Endothelial cell of umbilical vein (primary cell): ENCODE measurements around the gene RFXANK. TPM values are rescaled to one million over a fixed set of nuclear protein-coding genes. Genes with fewer than 3 reads are reported as not detected.

ENCODE experiments used
- BruUV-seq: library from RNA; stranded (reverse); fragments of 400-500 nt; replicated peaks from 2 replicates; lab custom pipeline; 2021; lab: Mats Ljungman, UMichigan
- CTCF ChIA-PET: fragments of 300-600, 350-600 bp; sonication (Branson Sonifier 250); formaldehyde crosslinking; loops from one replicate; lab custom pipeline; 2021; ENCODE audit warnings: antibody characterized with exemption, inconsistent platforms; lab: Charles Lee
- POLR2A ChIA-PET: fragments of 300-600, 350-600 bp; sonication (Branson Sonifier 250); formaldehyde crosslinking; loops from one replicate; lab custom pipeline; 2021; ENCODE audit warnings: antibody characterized with exemption, inconsistent platforms; lab: Charles Lee
- DNase-seq: peaks from one replicate; pipeline ENCODE4 v3.0.0-alpha.2; 2011; ENCODE audit warnings: low read depth, low spot score
- FAIRE-seq: peaks from 2 replicates; lab custom pipeline; 2011; peaks lifted over from hg19 to GRCh38; lab: Jason Lieb, UNC
- H2AFZ ChIP-seq: 2 replicates; pipeline ENCODE4 v1.6.0; 2012; ENCODE audit warnings: low read depth, low read length, control low read depth, inconsistent platforms
- H3K27ac ChIP-seq: 2 replicates; pipeline ENCODE4 v1.5.1; 2011; ENCODE audit warnings: low read depth, mild to moderate bottlenecking, control low read depth, low read length, moderate library complexity; ENCODE audit not compliant: insufficient read depth
- H3K27me3 ChIP-seq, 2 experiments: 2 replicates each; pipeline versions ENCODE4 v1.6.0 to v1.6.1; 2011; ENCODE audit warnings: low read length in 2 of 2, mixed read lengths in 1 of 2; ENCODE audit not compliant: control insufficient read depth in 2 of 2, insufficient read depth in 2 of 2
- H3K36me3 ChIP-seq, 2 experiments: 2 replicates in 1 of 2; 3 replicates in 1 of 2; pipeline ENCODE4 v1.5.1; 2011; ENCODE audit warnings: low read length in 2 of 2, mild to moderate bottlenecking in 1 of 2, moderate library complexity in 1 of 2; ENCODE audit not compliant: control insufficient read depth in 2 of 2, insufficient read depth in 2 of 2; ENCODE audit errors: extremely low read depth in 1 of 2
- H3K4me1 ChIP-seq: 3 replicates; pipeline ENCODE4 v1.5.1; 2011; ENCODE audit warnings: mild to moderate bottlenecking, low read length; ENCODE audit not compliant: control insufficient read depth, insufficient read depth; ENCODE audit errors: extremely low read depth
- H3K4me2 ChIP-seq: 2 replicates; pipeline ENCODE4 v1.6.1; 2011; ENCODE audit warnings: low read length, control low read depth, mixed read lengths; ENCODE audit not compliant: insufficient read depth
- H3K4me3 ChIP-seq, 3 experiments: fragments of 200-600 bp in 1 of 3; sonication (generic), shearing (Covaris generic) in 1 of 3; replicated peaks in 1 of 3; 2 replicates each; pipeline ENCODE4 v1.5.1; 2011 to 2016; ENCODE audit warnings: control low read depth in 3 of 3, low read length in 3 of 3, mild to moderate bottlenecking in 2 of 3, inconsistent platforms in 1 of 3, low read depth in 1 of 3, moderate library complexity in 1 of 3; ENCODE audit not compliant: insufficient read depth in 1 of 3
- H3K79me2 ChIP-seq: 2 replicates; pipeline ENCODE4 v1.6.0; 2012; ENCODE audit warnings: low read length, inconsistent platforms; ENCODE audit not compliant: control insufficient read depth, insufficient read depth
- H3K9ac ChIP-seq: replicated peaks from 2 replicates; pipeline ENCODE3; 2011; ENCODE audit warnings: low read length, control low read depth; ENCODE audit not compliant: insufficient read depth; ENCODE audit errors: extremely low read depth
- H3K9me1 ChIP-seq: replicated peaks from 3 replicates; pipeline ENCODE4 v1.6.0; 2011; ENCODE audit warnings: mild to moderate bottlenecking, low read length; ENCODE audit not compliant: control insufficient read depth, insufficient read depth; ENCODE audit errors: extremely low read depth
- H3K9me3 ChIP-seq: replicated peaks from 2 replicates; pipeline ENCODE4 v1.5.1; 2012; ENCODE audit warnings: low read length, inconsistent platforms; ENCODE audit not compliant: control insufficient read depth, insufficient read depth
- H4K20me1 ChIP-seq: replicated peaks from 2 replicates; pipeline ENCODE3; 2011; ENCODE audit warnings: mild to moderate bottlenecking, low read length; ENCODE audit not compliant: control insufficient read depth, insufficient read depth; ENCODE audit errors: extremely low read depth
- EZH2 ChIP-seq: IDR thresholded peaks from 2 replicates; pipeline ENCODE4 v1.6.1; 2012; ENCODE audit warnings: borderline replicate concordance, low read depth, mild to moderate bottlenecking, moderate library complexity, low read length, inconsistent platforms; ENCODE audit not compliant: severe bottlenecking
- FOS ChIP-seq: IDR thresholded peaks from 2 replicates; pipeline ENCODE4 v1.6.1; 2011; ENCODE audit warnings: mild to moderate bottlenecking, low read length, moderate library complexity, borderline replicate concordance; ENCODE audit not compliant: insufficient read depth
- GATA2 ChIP-seq: IDR thresholded peaks from 2 replicates; pipeline ENCODE4 v1.7.0; 2011; ENCODE audit warnings: low read depth, mild to moderate bottlenecking, moderate library complexity, mixed read lengths, low read length; ENCODE audit not compliant: insufficient read length, insufficient read depth
- JUN ChIP-seq: IDR thresholded peaks from 2 replicates; pipeline ENCODE4 v1.6.1; 2011; ENCODE audit warnings: borderline replicate concordance, low read depth; ENCODE audit not compliant: insufficient read length, insufficient read depth
- MYC ChIP-seq: IDR thresholded peaks from one replicate; pipeline ENCODE4 v1.6.1; 2011; ENCODE audit warnings: mild to moderate bottlenecking, low read depth, low read length
- POLR2A ChIP-seq: IDR thresholded peaks from 2 replicates; pipeline ENCODE4 v1.6.1; 2012; ENCODE audit warnings: low read depth, mild to moderate bottlenecking, control low read depth, low read length
- POLR2AphosphoS5 ChIP-seq: IDR thresholded peaks from 2 replicates; pipeline ENCODE4 v1.6.1; 2012; ENCODE audit warnings: low read depth, mild to moderate bottlenecking, control low read depth, low read length, moderate library complexity; ENCODE audit not compliant: insufficient read depth
- dilution Hi-C: fragments of 300-500 bp; cut with MboI; formaldehyde crosslinking; loops from one replicate; pipeline ENCODE4 v1.15.0; 2019; ENCODE audit warnings: low sequenced_read_pairs; ENCODE audit not compliant: extremely low pct_ligation_motif_present
- intact Hi-C: fragments of 100-400 bp; cut with micrococcal nuclease; formaldehyde crosslinking; loops from one replicate; pipeline ENCODE4 v1.10.0; 2022
- polyA plus RNA-seq, 4 experiments: library from polyadenylated mRNA; depleted of rRNA in 3 of 4; stranded (reverse) in 3 of 4; unstranded in 1 of 4; fragments of >200 nt; gene quantifications; 2 replicates each; pipeline versions ENCODE4 v1.2.1 to v1.2.3, GENCODE V29; 2011 to 2012; ENCODE audit warnings: missing spikeins in 1 of 4
- total RNA-seq: library from RNA; stranded (reverse); gene quantifications from 2 replicates; pipeline ENCODE4 v1.2.3, GENCODE V29; 2021
- TF ChIP-seq, protein P1 (sequence below): IDR thresholded peaks from 2 replicates; pipeline ENCODE4 v1.6.1; 2011; ENCODE audit not compliant: insufficient read depth, insufficient read length
- TF ChIP-seq, protein P2 (sequence below), 2 donors: IDR thresholded peaks; 1 replicate in 1 of 2; 2 replicates in 1 of 2; pipeline ENCODE4 v1.5.1; 2011; ENCODE audit warnings: low read length in 2 of 2, mild to moderate bottlenecking in 2 of 2, moderate library complexity in 2 of 2, control low read depth in 1 of 2, inconsistent platforms in 1 of 2, low read depth in 1 of 2; ENCODE audit not compliant: insufficient read depth in 1 of 2; ENCODE audit errors: extremely low read depth in 1 of 2

RFXANK gene
- total and polyA plus RNA-seq, 2 donors (not counting 3 experiments of a cell fraction or from before 2014, with no cell fraction given), result 105 to 124 TPM

DNA sequence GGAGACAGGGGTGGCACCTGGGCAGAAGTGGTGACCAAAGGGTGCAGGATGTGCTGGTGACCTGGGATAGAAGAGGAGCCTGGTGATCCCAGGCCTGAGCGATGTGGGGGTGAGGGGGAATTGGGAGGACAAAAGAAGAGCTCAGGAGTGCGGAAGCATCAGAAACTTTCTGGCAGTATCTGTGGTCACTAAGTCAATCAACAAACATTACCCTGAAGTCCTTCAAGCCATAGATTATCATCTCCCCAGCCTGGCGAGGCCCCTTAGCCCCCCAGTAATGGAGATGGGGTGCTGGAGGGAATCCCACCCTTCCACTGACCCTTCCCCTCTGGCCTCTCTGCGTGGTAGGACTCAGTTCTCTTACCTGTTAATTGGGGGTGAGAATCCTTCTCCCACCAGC, 32.5 kb upstream of the RFXANK start:
- no peaks in the 10 kb centered on the region for H3K27me3 ChIP-seq
- DNase-seq, result no peak
- H4K20me1 ChIP-seq, result no peaks in the 10 kb centered on the region
- no peaks in the 10 kb centered on the region for H3K9me3 ChIP-seq
- TF ChIP-seq, protein P1, sequence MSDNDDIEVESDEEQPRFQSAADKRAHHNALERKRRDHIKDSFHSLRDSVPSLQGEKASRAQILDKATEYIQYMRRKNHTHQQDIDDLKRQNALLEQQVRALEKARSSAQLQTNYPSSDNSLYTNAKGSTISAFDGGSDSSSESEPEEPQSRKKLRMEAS, result no peak
- TF ChIP-seq POLR2A (no peak), GATA2 (no peak), JUN (no peak), MYC (no peak), FOS (no peak), EZH2 (no peak), POLR2AphosphoS5 (no peak)
- TF ChIP-seq, protein P2, sequence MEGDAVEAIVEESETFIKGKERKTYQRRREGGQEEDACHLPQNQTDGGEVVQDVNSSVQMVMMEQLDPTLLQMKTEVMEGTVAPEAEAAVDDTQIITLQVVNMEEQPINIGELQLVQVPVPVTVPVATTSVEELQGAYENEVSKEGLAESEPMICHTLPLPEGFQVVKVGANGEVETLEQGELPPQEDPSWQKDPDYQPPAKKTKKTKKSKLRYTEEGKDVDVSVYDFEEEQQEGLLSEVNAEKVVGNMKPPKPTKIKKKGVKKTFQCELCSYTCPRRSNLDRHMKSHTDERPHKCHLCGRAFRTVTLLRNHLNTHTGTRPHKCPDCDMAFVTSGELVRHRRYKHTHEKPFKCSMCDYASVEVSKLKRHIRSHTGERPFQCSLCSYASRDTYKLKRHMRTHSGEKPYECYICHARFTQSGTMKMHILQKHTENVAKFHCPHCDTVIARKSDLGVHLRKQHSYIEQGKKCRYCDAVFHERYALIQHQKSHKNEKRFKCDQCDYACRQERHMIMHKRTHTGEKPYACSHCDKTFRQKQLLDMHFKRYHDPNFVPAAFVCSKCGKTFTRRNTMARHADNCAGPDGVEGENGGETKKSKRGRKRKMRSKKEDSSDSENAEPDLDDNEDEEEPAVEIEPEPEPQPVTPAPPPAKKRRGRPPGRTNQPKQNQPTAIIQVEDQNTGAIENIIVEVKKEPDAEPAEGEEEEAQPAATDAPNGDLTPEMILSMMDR (IDR thresholded peaks at IDR 0.05; ENCODE audit: extremely low read depth in 1 of 2, insufficient read depth in 1 of 2, low read depth in 1 of 2, low read length in 2 of 2), result no peak
- no peaks in the 10 kb centered on the region for H3K4me1 ChIP-seq
- no TSS peak for BruUV-seq
- H3K36me3 ChIP-seq, result no peaks in the 10 kb centered on the region
- no peak overlapping the region for H3K4me2 ChIP-seq
- H3K9ac ChIP-seq, result no peak overlapping the region
- intact Hi-C loops (no loop called here), dilution Hi-C loops (no loop called here)
- H2AFZ ChIP-seq, result no peak overlapping the region
- H3K79me2 ChIP-seq, result no peaks in the 10 kb centered on the region
- H3K4me3 ChIP-seq, result no peak overlapping the region
- ChIA-PET POLR2A (no interaction called here), CTCF (interaction anchor here (1.0 to 4.6 kb wide), 2 partner anchors 12 to 15 kb away, joined by 4 to 31 read pairs; no protein-coding TSS in a partner anchor)
- no peak for FAIRE-seq
- H3K9me1 ChIP-seq, result no peaks in the 10 kb centered on the region
- no peak overlapping the region for H3K27ac ChIP-seq
